Right renal cortex interstitium (tissue), 3 donors: ENCODE results near the gene FBXL14. TPM values are rescaled to one million over a fixed set of nuclear protein-coding genes. Genes with fewer than 3 reads are reported as not detected.
"Not testable (repeated sequence)": the region's sequence is repeated elsewhere in the genome, so short reads cannot be mapped to it uniquely, and the experiment has no call there.

Source experiments
- DNase-seq, 3 donors: peaks; one replicate each; pipeline ENCODE4 v3.0.0-alpha.2; 2013; ENCODE audit warnings: low read depth in 3 of 3, low spot score in 2 of 3
- polyA plus RNA-seq, 3 donors: library from polyadenylated mRNA; unstranded; fragments of 120-200 nt; gene quantifications; one replicate each; pipeline ENCODE4 v1.2.1, GENCODE V29; 2013; ENCODE audit not compliant: insufficient read length in 3 of 3

Gene FBXL14
- polyA plus RNA-seq, 3 donors: 10.7 to 12.4 (median 10.8) TPM

GRCh38 chr12:1574865-1575259 lies 19.5 kb downstream of the FBXL14 start:
- DNase-seq: no peak

GRCh38 chr12:1573960-1574864 lies 20.2 kb downstream of the FBXL14 start:
- no peak for DNase-seq

GRCh38 chr12:1572731-1573130 lies 21.6 kb downstream of the FBXL14 start:
- DNase-seq: no peak

- DNase-seq: no peak
Observed at GRCh38 chr12:1567852-1568251, 26.5 kb downstream of the FBXL14 start.

GRCh38 chr12:1566449-1567135 lies 27.8 kb downstream of the FBXL14 start:
- no peak for DNase-seq

GRCh38 chr12:1565172-1565571 lies 29.2 kb downstream of the FBXL14 start:
- DNase-seq: no peak

- DNase-seq: no peak
Observed at GRCh38 chr12:1564067-1564466, 30.3 kb downstream of the FBXL14 start.

GRCh38 chr12:1562813-1563407 lies 31.5 kb downstream of the FBXL14 start:
- no peak for DNase-seq

- DNase-seq: no peak
Observed at GRCh38 chr12:1560704-1561103, 33.7 kb downstream of the FBXL14 start.

GRCh38 chr12:1559676-1560091 lies 34.7 kb downstream of the FBXL14 start:
- DNase-seq: no peak

- DNase-seq: not testable (repeated sequence)
Observed at GRCh38 chr12:1558108-1558507, 36.3 kb downstream of the FBXL14 start.

- DNase-seq: no peak
Observed at GRCh38 chr12:1553987-1554982, 40.1 kb downstream of the FBXL14 start.

GRCh38 chr12:1553536-1553935 lies 40.8 kb downstream of the FBXL14 start:
- DNase-seq: no peak

- no peak for DNase-seq
Observed at GRCh38 chr12:1552911-1553491, 41.4 kb downstream of the FBXL14 start.

- no peak for DNase-seq
Observed at GRCh38 chr12:1552171-1552570, 42.2 kb downstream of the FBXL14 start.

GRCh38 chr12:1551496-1551895 lies 42.9 kb downstream of the FBXL14 start:
- no peak for DNase-seq

- no peak for DNase-seq
Observed at GRCh38 chr12:1546931-1547640, 47.3 kb downstream of the FBXL14 start.

- no peak for DNase-seq
Observed at GRCh38 chr12:1544996-1545700, 49.2 kb downstream of the FBXL14 start.

GRCh38 chr12:1542599-1542998 lies 51.8 kb downstream of the FBXL14 start:
- DNase-seq: no peak
